OCI-LY1 (cell line): ENCODE data around the gene BMF.

Experiments used
- CTCF ChIP-seq: fragments of 200-600 bp; sonication (generic), shearing (Covaris generic); IDR thresholded peaks from 2 replicates; pipeline ENCODE4 v1.5.1; 2017; ENCODE audit warnings: mild to moderate bottlenecking, antibody characterized with exemption, low read length, moderate library complexity, mixed read lengths
- EZH2 ChIP-seq: fragments of 200-600 bp; sonication (generic), shearing (Covaris generic); IDR thresholded peaks from 2 replicates; pipeline ENCODE4 v1.8.0; 2017; ENCODE audit warnings: borderline replicate concordance, mixed run types, mild to moderate bottlenecking, antibody characterized with exemption, low read length, moderate library complexity, mixed read lengths

- TF ChIP-seq CTCF (no peak), EZH2 (no peak)
These were observed 12.4 kb downstream of the BMF start for GRCh38 chr15:40096094-40096891.
